ENCODE data around the gene FOXP2. TPM values are rescaled to one million over a fixed set of nuclear protein-coding genes. Genes with fewer than 3 reads are reported as not detected.

Gene FOXP2
- total and polyA plus RNA-seq, 10 of the 15 experiments (the other 5 are each of a cell fraction or from before 2014, with no cell fraction given): 0.99 to 2.5 (median 1.8) TPM

GRCh38 chr7:114530057-114530611, 115.5 kb downstream of the FOXP2 start (continued):
- TF ChIP-seq MYC (IDR thresholded peaks at IDR 0.05; ENCODE audit: insufficient read depth, insufficient read length, insufficient replicate concordance, low read length, severe bottlenecking) (no peak), SMARCA5 (IDR thresholded peaks at IDR 0.05) (no peak), CREM (IDR thresholded peaks at IDR 0.05; ENCODE audit: low read depth) (no peak), CTCF (IDR thresholded peaks at IDR 0.05 in 2 of 3, conservative IDR thresholded peaks at IDR 0.05 in 1 of 3; ENCODE audit: control insufficient read depth in 2 of 3, extremely low read depth in 1 of 3, insufficient read depth in 1 of 3, low read depth in 3 of 3, low read length in 3 of 3) (no peak), RFX5 (IDR thresholded peaks at IDR 0.05; ENCODE audit: low read depth, low read length) (no peak), SREBF2 (IDR thresholded peaks at IDR 0.05; ENCODE audit: low read length) (no peak)

GRCh38 chr7:114531326-114531725, 116.7 kb downstream of the FOXP2 start:
- H3K27me3 ChIP-seq (replicated peaks in 1 of 2; ENCODE audit: control insufficient read depth in 2 of 2, insufficient read depth in 2 of 2, low read length in 1 of 2): no peaks in the 10 kb centered on the region
- SMC1A ChIA-PET (ENCODE audit: uncharacterized antibody, unreplicated experiment): no interaction called here
- CTCF ChIA-PET: no interaction called here
- no peak for FAIRE-seq
- TF ChIP-seq KDM1A (IDR thresholded peaks at IDR 0.05; ENCODE audit: borderline replicate concordance) (no peak), RAD21 (IDR thresholded peaks at IDR 0.05; ENCODE audit: insufficient read depth, low read depth, low read length) (no peak), YBX1 (IDR thresholded peaks at IDR 0.05) (no peak), SPI1 (IDR thresholded peaks at IDR 0.05; ENCODE audit: borderline replicate concordance, insufficient read depth, low read depth, low read length) (no peak), BMI1 (IDR thresholded peaks at IDR 0.05; ENCODE audit: borderline replicate concordance) (no peak), E4F1 (IDR thresholded peaks at IDR 0.05; ENCODE audit: borderline replicate concordance, partially characterized antibody) (no peak), EGR1 (IDR thresholded peaks at IDR 0.05; ENCODE audit: borderline replicate concordance in 1 of 2, low read depth in 2 of 2, low read length in 2 of 2) (no peak), FOS (IDR thresholded peaks at IDR 0.05; ENCODE audit: borderline replicate concordance, extremely low read depth, insufficient read length) (no peak), NKRF (conservative IDR thresholded peaks at IDR 0.05) (no peak)
- no peaks in the 10 kb centered on the region for H3K4me1 ChIP-seq (ENCODE audit: control insufficient read depth, insufficient read depth, low read length)
- no peak overlapping the region for H3K4me2 ChIP-seq (ENCODE audit: control insufficient read depth, insufficient read depth)
- H3K27ac ChIP-seq (ENCODE audit: control insufficient read depth, insufficient read depth): no peak overlapping the region
- RAD21 ChIA-PET (ENCODE audit: unreplicated experiment): no interaction called here
- H3K79me2 ChIP-seq (ENCODE audit: control insufficient read depth, insufficient read depth, low read length): no peaks in the 10 kb centered on the region
- no TSS peak for BruUV-seq (replicated peaks)
- no peaks in the 10 kb centered on the region for H3K36me3 ChIP-seq (ENCODE audit: control insufficient read depth in 2 of 2, insufficient read depth in 2 of 2, low read length in 1 of 2)
- no peak overlapping the region for H3K9ac ChIP-seq (ENCODE audit: control insufficient read depth, insufficient read depth, low read length)
- POLR2A ChIA-PET: interaction anchor here (0.6 kb wide), 1 partner anchor 105 kb away, joined by 4 read pairs; no protein-coding TSS in a partner anchor
- H4K20me1 ChIP-seq (ENCODE audit: control insufficient read depth, insufficient read depth): no peaks in the 10 kb centered on the region
- DNase-seq (ENCODE audit: low read depth, low spot score): no peak
- in situ Hi-C loops (cut with MboI) (no loop called here), intact Hi-C loops (cut with micrococcal nuclease; ENCODE audit: unreplicated experiment) (loop anchor here (5.0 kb wide), 1 partner anchor 99 kb away; no protein-coding TSS in a partner anchor)
- no peak overlapping the region for H3K4me3 ChIP-seq
- H2AFZ ChIP-seq (ENCODE audit: control insufficient read depth, low read depth, low read length): no peak overlapping the region
- H3K9me3 ChIP-seq (replicated peaks; ENCODE audit: control insufficient read depth, insufficient read depth, low read length): no peaks in the 10 kb centered on the region
- no peak for ATAC-seq

Data from GM12878 (cell line).